HepG2 (cell line): ENCODE measurements around the gene B3GNT7. TPM values are rescaled to one million over a fixed set of nuclear protein-coding genes. Genes with fewer than 3 reads are reported as not detected.

Source experiments
- ATF7 ChIP-seq, 2 experiments: fragments of 450-650 bp in 1 of 2; sonication (generic) in 1 of 2; formaldehyde crosslinking in 1 of 2; IDR thresholded peaks; 2 replicates each; pipeline versions ENCODE4 v1.4.0 to v1.6.1; 2016 to 2020; ENCODE audit warnings: antibody characterized with exemption in 1 of 2, mild to moderate bottlenecking in 1 of 2, missing genetic modification reagents in 1 of 2
- DRAP1 ChIP-seq: IDR thresholded peaks from 2 replicates; pipeline ENCODE4 v1.6.1; 2016; ENCODE audit warnings: missing genetic modification reagents, missing compliant biosample characterization
- HNF1A ChIP-seq, 2 experiments: sonication (generic) in 1 of 2; formaldehyde crosslinking in 1 of 2; IDR thresholded peaks; 2 replicates each; pipeline versions ENCODE4 v1.4.0 to v1.6.1; 2016 to 2020; ENCODE audit warnings: borderline replicate concordance in 1 of 2, low read depth in 1 of 2, mild to moderate bottlenecking in 1 of 2, missing genetic modification reagents in 1 of 2
- HOMEZ ChIP-seq: IDR thresholded peaks from 2 replicates; pipeline ENCODE4 v1.6.1; 2016; ENCODE audit warnings: low read depth
- PATZ1 ChIP-seq: sonication (generic); formaldehyde crosslinking; IDR thresholded peaks from 2 replicates; pipeline ENCODE4 v1.4.0; 2020; ENCODE audit warnings: missing genetic modification reagents
- PAXIP1 ChIP-seq: sonication (generic); formaldehyde crosslinking; conservative IDR thresholded peaks from 2 replicates; pipeline ENCODE4 v1.4.0; 2020; ENCODE audit warnings: mild to moderate bottlenecking, missing genetic modification reagents, moderate library complexity
- POLR2A ChIP-seq, 2 experiments: IDR thresholded peaks; 2 replicates each; pipeline ENCODE4 v1.6.1; 2011; ENCODE audit warnings: low read depth in 2 of 2, low read length in 2 of 2, mild to moderate bottlenecking in 1 of 2, moderate library complexity in 1 of 2; ENCODE audit not compliant: insufficient read depth in 1 of 2
- STAT6 ChIP-seq: sonication (generic); formaldehyde crosslinking; IDR thresholded peaks from 2 replicates; pipeline ENCODE4 v1.4.0; 2020; ENCODE audit warnings: missing genetic modification reagents, mild to moderate bottlenecking, borderline replicate concordance
- THYN1 ChIP-seq: sonication (generic); formaldehyde crosslinking; IDR thresholded peaks from 2 replicates; pipeline ENCODE4 v1.8.1; 2023; ENCODE audit warnings: low read depth, mild to moderate bottlenecking, moderate library complexity, missing genetic modification reagents, borderline replicate concordance
- ZNF580 ChIP-seq: IDR thresholded peaks from 2 replicates; pipeline ENCODE4 v1.6.1; 2016; ENCODE audit warnings: low read depth, borderline replicate concordance
- polyA plus RNA-seq, 8 experiments: library from polyadenylated mRNA; depleted of rRNA in 3 of 8; stranded (reverse) in 7 of 8; unstranded in 1 of 8; fragments of >200 nt; fragmentation: Illumina TruSeq in 4 of 8; extraction: Trizol in 4 of 8; gene quantifications; 2 replicates each; pipeline versions ENCODE4 v1.2.1 to v1.2.3, GENCODE V29; 2011 to 2016; ENCODE audit warnings: low read depth in 4 of 8, missing spikeins in 1 of 8, mixed read lengths in 1 of 8; ENCODE audit not compliant: insufficient read depth in 1 of 8
- total RNA-seq, 5 experiments: library from RNA; depleted of rRNA; stranded (reverse); fragments of >200 nt; fragmentation: Illumina TruSeq; extraction: Trizol; gene quantifications; 2 replicates each; pipeline ENCODE4 v1.2.3, GENCODE V29; 2016; ENCODE audit warnings: low read depth in 1 of 5

B3GNT7 gene
- total and polyA plus RNA-seq, 2 of the 13 experiments (the other 11 are each of a cell fraction or from before 2014, with no cell fraction given) = 0.04 to 0.24 TPM

- TF ChIP-seq DRAP1 (CRISPR knock-in tag) (peak; percentile 40; the same call in 1 of the 2 replicates), POLR2A (IDR thresholded peaks at IDR 0.05; ENCODE audit: insufficient read depth in 1 of 2, low read depth in 2 of 2, low read length in 2 of 2) (no peak), STAT6 (CRISPR knock-in tag) (0 out of 2 replicates have a peak, but pooled peaks have one; percentile 75), ATF7 (IDR thresholded peaks at IDR 0.05) (no peak), ATF7 (CRISPR knock-in tag; IDR thresholded peaks at IDR 0.05) (no peak), HNF1A (IDR thresholded peaks at IDR 0.05; ENCODE audit: low read depth) (0 out of 2 replicates have a peak, but pooled peaks have one; percentile 15), HNF1A (CRISPR knock-in tag; IDR thresholded peaks at IDR 0.05; ENCODE audit: borderline replicate concordance) (no peak), PAXIP1 (CRISPR knock-in tag) (peak; percentile 82), ZNF580 (CRISPR knock-in tag) (0 out of 2 replicates have a peak, but pooled peaks have one; percentile 76), THYN1 (CRISPR knock-in tag) (no peak), PATZ1 (CRISPR knock-in tag) (peak; percentile 42; the same call in 1 of the 2 replicates), HOMEZ (CRISPR knock-in tag) (peak; percentile 38; the same call in 1 of the 2 replicates)
These were observed 18.5 kb downstream of the B3GNT7 start (continued) for GRCh38 chr2:231413921-231414476.
